Measurements from ENCODE around the gene GPR31. TPM values are rescaled to one million over a fixed set of nuclear protein-coding genes. Genes with fewer than 3 reads are reported as not detected.
"Not testable (repeated sequence)": the region's sequence is repeated elsewhere in the genome, so short reads cannot be mapped to it uniquely, and the experiment has no call there.

GPR31 gene, protein sequence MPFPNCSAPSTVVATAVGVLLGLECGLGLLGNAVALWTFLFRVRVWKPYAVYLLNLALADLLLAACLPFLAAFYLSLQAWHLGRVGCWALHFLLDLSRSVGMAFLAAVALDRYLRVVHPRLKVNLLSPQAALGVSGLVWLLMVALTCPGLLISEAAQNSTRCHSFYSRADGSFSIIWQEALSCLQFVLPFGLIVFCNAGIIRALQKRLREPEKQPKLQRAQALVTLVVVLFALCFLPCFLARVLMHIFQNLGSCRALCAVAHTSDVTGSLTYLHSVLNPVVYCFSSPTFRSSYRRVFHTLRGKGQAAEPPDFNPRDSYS
- not detected for total RNA-seq

DNA sequence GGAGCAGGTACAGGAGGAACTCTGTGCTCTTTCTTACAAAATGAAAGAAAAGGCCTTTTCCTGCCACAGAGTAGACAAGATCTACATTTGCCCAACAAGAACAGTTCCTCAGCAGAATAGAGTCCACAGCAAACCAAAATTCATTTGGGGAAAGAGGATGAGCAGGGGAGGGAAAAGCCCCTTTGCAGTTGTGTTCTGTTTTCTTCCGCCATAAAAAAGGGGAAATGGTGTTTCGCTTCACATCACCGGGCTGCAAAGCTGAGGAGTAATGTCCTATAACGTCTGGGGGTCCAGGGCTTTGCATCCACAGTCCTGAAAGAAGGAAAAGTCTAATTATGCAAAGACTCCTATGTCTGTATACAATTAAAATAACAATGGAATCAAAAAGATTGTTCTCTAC is at the start of gene GPR31:
GPR31 (minus strand) TSS at position 118 of the 400 bp plus-strand sequence. CDS start 149 bp downstream, outside the sequence.
- DNase-seq (ENCODE audit: low read depth in 2 of 3, low spot score in 2 of 3) = no peak

GRCh38 chr6:167207527-167207926 is 49.7 kb upstream of the GPR31 start:
- no peak for DNase-seq (ENCODE audit: low read depth in 2 of 3, low spot score in 2 of 3)

DNA sequence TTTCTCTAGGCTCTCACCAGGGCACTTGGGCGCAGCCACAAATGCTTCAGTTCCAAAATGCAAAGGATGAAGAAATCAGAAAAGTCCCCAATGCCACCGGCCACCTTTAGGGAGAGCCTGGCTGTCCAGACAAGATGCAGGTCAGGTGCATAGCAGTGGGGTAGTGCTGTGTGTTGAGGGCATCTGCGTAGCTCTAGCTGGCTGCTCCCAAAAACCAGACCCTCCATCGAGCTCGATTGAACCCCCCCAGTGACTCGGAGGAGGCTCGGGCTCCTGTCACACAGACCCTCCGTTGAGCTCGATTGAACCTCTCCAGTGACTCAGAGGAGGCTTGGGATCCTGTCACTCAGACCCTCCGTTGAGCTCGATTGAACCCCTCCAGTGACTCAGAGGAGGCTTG is 47.5 kb upstream of the GPR31 start:
- not testable (repeated sequence) for DNase-seq (ENCODE audit: low read depth in 2 of 3, low spot score in 2 of 3)

DNA sequence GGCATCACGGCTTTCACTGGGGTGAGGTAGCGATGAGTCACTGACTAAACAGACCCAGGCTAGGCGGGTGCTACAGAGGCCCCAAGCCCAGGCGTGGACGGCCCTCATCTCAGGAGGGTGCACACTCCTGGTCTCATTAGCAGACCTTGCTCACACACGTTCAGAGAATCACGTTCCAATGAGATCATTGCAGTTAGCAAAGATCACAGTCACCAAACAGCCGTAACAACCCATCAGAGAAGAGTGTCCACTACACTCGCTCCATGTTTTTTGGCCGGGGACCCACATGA is 46.2 kb upstream of the GPR31 start:
- not testable (repeated sequence) for DNase-seq (ENCODE audit: low read depth in 2 of 3, low spot score in 2 of 3)

DNA sequence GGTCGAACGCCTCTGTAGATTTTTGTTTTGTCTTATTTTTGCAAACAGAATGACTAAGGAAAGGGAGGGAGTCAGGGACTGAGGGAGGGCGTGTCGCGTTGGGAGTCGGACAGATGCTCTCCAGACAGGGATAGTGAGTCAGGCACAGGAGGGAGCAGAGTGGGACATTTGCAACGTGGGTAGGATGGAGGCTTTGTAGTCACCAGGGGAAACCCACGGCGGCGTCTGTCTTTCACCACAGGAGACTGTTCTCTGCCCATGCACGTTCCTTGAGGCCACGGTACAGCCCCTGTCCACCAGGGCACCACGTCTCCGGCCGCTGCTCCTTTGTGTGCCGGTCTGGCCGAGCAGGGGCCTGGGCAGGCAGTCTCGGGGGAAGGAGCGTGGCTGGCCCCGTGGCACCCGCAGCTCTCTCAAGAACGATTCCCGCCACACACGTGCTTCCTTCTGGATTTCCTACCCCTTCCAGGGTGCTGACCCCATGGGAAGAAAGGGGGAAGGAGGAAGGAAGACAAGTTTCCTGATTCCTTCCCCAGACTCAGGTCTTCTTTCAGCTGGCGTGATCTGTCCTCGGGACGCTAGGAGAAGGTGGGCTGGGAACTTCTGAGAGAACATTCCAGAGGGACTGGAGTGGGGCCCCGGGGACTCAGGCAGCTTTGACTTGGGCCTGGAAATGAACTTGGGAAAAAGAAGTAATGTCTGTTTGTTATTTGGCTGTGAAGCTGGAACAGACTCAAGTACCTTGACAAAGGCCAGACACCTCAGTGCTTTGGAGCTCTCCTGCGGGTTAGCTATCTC is 45.7 kb upstream of the GPR31 start:
- DNase-seq (ENCODE audit: low read depth in 2 of 3, low spot score in 2 of 3) = not testable (repeated sequence)

DNA sequence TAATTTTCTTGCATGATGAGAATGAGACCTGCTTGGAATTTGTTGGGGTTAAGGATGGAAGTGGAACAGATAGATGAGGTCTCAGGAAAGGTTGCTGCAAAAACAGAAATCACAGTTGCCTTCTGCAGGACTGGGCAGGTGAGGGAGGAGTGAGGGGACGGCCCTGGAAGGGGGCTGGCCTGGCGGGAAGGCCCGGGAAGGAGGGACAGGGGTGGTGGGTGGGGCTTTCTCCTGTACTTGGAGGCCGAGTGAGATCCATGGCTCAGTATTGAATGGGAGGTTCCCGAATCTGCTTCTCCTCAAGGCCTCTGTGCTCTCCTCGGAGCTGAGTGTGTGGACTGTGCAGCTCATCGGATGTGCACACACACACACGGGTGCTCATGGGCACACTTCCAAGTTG is 44.8 kb upstream of the GPR31 start:
- DNase-seq (ENCODE audit: low read depth in 2 of 3, low spot score in 2 of 3) = not testable (repeated sequence)

GRCh38 chr6:167200806-167201205 is 43.0 kb upstream of the GPR31 start:
- no peak for DNase-seq (ENCODE audit: low read depth in 2 of 3, low spot score in 2 of 3)

- not testable (repeated sequence) for DNase-seq (ENCODE audit: low read depth in 2 of 3, low spot score in 2 of 3)
These were observed 38.3 kb upstream of the GPR31 start for GRCh38 chr6:167195941-167196610.

GRCh38 chr6:167193515-167194125 is 35.8 kb upstream of the GPR31 start:
- not testable (repeated sequence) for DNase-seq (ENCODE audit: low read depth in 2 of 3, low spot score in 2 of 3)

DNA sequence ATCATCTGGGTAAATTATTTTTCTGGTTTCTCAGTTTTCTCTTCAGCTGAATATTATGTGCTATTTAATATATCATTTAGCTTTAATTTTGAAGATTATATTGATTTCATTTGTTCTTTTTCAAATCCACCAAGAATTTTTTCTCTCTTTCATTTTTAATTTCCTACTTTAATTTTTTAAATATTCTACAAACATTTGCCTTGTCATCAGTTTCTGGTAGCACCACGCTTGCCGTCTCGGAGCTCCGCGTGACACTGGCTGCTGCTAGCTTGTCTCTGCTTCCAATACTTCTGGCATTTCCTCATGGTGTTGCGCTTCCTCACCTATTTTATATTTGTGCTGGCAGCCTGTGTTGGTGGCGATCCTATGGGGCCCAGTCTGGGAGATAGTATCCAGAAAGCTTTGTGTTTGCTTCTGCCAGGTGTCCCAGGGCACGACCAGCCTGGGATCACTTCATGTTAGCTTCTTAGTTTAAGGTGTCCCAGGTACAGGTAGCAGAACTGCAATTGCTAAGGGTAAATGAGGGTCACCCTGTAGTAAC is 33.3 kb upstream of the GPR31 start:
- DNase-seq (ENCODE audit: low read depth in 2 of 3, low spot score in 2 of 3) = not testable (repeated sequence)

- not testable (repeated sequence) for DNase-seq (ENCODE audit: low read depth in 2 of 3, low spot score in 2 of 3)
These were observed 29.5 kb upstream of the GPR31 start for GRCh38 chr6:167187275-167187674.

- DNase-seq (ENCODE audit: low read depth in 2 of 3, low spot score in 2 of 3) = not testable (repeated sequence)
These were observed 27.3 kb upstream of the GPR31 start for GRCh38 chr6:167185101-167185500.

GRCh38 chr6:167182913-167183314 is 25.1 kb upstream of the GPR31 start:
- not testable (repeated sequence) for DNase-seq (ENCODE audit: low read depth in 2 of 3, low spot score in 2 of 3)

- not testable (repeated sequence) for DNase-seq (ENCODE audit: low read depth in 2 of 3, low spot score in 2 of 3)
These were observed 23.6 kb upstream of the GPR31 start for GRCh38 chr6:167181351-167181750.

GRCh38 chr6:167180086-167180485 is 22.3 kb upstream of the GPR31 start:
- not testable (repeated sequence) for DNase-seq (ENCODE audit: low read depth in 2 of 3, low spot score in 2 of 3)

GRCh38 chr6:167178896-167179655 is 21.3 kb upstream of the GPR31 start:
- not testable (repeated sequence) for DNase-seq (ENCODE audit: low read depth in 2 of 3, low spot score in 2 of 3)

- not testable (repeated sequence) for DNase-seq (ENCODE audit: low read depth in 2 of 3, low spot score in 2 of 3)
These were observed 19.5 kb upstream of the GPR31 start for GRCh38 chr6:167177271-167177670.

- not testable (repeated sequence) for DNase-seq (ENCODE audit: low read depth in 2 of 3, low spot score in 2 of 3)
These were observed 14.2 kb upstream of the GPR31 start for GRCh38 chr6:167172011-167172410.

DNA sequence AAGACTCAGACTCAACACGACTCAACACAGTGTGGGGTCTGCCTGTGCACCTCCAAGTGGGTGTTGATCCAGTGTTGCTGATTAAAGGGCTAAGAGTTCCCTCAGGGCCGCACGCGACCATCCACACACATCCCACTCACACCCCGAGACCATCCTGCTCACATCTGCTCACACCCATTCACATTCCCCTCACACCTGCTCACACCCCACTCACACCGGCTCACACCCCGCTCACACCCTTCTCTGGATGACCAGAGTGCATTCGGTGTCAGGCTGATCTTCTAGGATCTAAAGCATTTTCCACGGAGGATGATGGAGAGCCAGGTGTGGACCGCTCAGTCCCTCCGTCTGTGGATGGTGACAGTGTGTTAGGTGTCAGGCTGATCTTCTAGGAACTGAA is 13.5 kb upstream of the GPR31 start:
- not testable (repeated sequence) for DNase-seq (ENCODE audit: low read depth in 2 of 3, low spot score in 2 of 3)

- DNase-seq (ENCODE audit: low read depth in 2 of 3, low spot score in 2 of 3) = not testable (repeated sequence)
These were observed 12.1 kb upstream of the GPR31 start for GRCh38 chr6:167169867-167170266.

Measured in hematopoietic multipotent progenitor cell (in vitro differentiated cells).